ENCODE measurements around the gene GUCA2B.

Gene GUCA2B

GRCh38 chr1:42178249-42178648, 25.0 kb downstream of the GUCA2B start:
- no peaks in the 10 kb centered on the region for H3K4me1 ChIP-seq (ENCODE audit: insufficient read depth, insufficient read length)
- no peak overlapping the region for H3K9ac ChIP-seq (ENCODE audit: insufficient read length, low read depth)
- TF ChIP-seq SUZ12 (IDR thresholded peaks at IDR 0.05; ENCODE audit: extremely low read depth, insufficient read depth, insufficient read length): no peak
- TF ChIP-seq ZNF274 (IDR thresholded peaks at IDR 0.05; ENCODE audit: low read depth, low read length): no peak
- TF ChIP-seq YY1 (IDR thresholded peaks at IDR 0.05; ENCODE audit: insufficient read depth, insufficient read length): no peak
- H3K36me3 ChIP-seq (ENCODE audit: insufficient read depth, insufficient read length, low read length): peaks cover 37% of the 10 kb centered on the region
- no peak overlapping the region for H3K4me3 ChIP-seq (ENCODE audit: insufficient read length, low read depth)
- no peaks in the 10 kb centered on the region for H3K9me3 ChIP-seq (ENCODE audit: insufficient read depth, low read length)
- no peaks in the 10 kb centered on the region for H3K27me3 ChIP-seq (ENCODE audit: insufficient read depth, insufficient read length)
- DNase-seq (ENCODE audit: low read depth, low spot score): no peak

GRCh38 chr1:42179275-42179674, 26.1 kb downstream of the GUCA2B start:
- no peak for DNase-seq (ENCODE audit: low read depth, low spot score)
- no peak overlapping the region for H3K4me3 ChIP-seq (ENCODE audit: insufficient read length, low read depth)
- no peak for TF ChIP-seq ZNF274 (IDR thresholded peaks at IDR 0.05; ENCODE audit: low read depth, low read length)
- TF ChIP-seq YY1 (IDR thresholded peaks at IDR 0.05; ENCODE audit: insufficient read depth, insufficient read length): no peak
- TF ChIP-seq SUZ12 (IDR thresholded peaks at IDR 0.05; ENCODE audit: extremely low read depth, insufficient read depth, insufficient read length): no peak
- no peaks in the 10 kb centered on the region for H3K27me3 ChIP-seq (ENCODE audit: insufficient read depth, insufficient read length)
- peaks cover 43% of the 10 kb centered on the region for H3K36me3 ChIP-seq (ENCODE audit: insufficient read depth, insufficient read length, low read length)
- no peak overlapping the region for H3K9ac ChIP-seq (ENCODE audit: insufficient read length, low read depth)
- H3K9me3 ChIP-seq (ENCODE audit: insufficient read depth, low read length): no peaks in the 10 kb centered on the region
- no peaks in the 10 kb centered on the region for H3K4me1 ChIP-seq (ENCODE audit: insufficient read depth, insufficient read length)

- TF ChIP-seq SUZ12 (IDR thresholded peaks at IDR 0.05; ENCODE audit: extremely low read depth, insufficient read depth, insufficient read length): no peak
- no peak for TF ChIP-seq ZNF274 (IDR thresholded peaks at IDR 0.05; ENCODE audit: low read depth, low read length)
- TF ChIP-seq YY1 (IDR thresholded peaks at IDR 0.05; ENCODE audit: insufficient read depth, insufficient read length): no peak
- Histone ChIP-seq H3K4me1 (ENCODE audit: insufficient read depth, insufficient read length) (no peaks in the 10 kb centered on the region), H3K9me3 (ENCODE audit: insufficient read depth, low read length) (no peaks in the 10 kb centered on the region), H3K4me3 (ENCODE audit: insufficient read length, low read depth) (no peak overlapping the region), H3K36me3 (ENCODE audit: insufficient read depth, insufficient read length, low read length) (peaks cover 49% of the 10 kb centered on the region), H3K27me3 (ENCODE audit: insufficient read depth, insufficient read length) (no peaks in the 10 kb centered on the region), H3K9ac (ENCODE audit: insufficient read length, low read depth) (no peak overlapping the region)
- no peak for DNase-seq (ENCODE audit: low read depth, low spot score)
Observed at GRCh38 chr1:42179900-42180329, 26.7 kb downstream of the GUCA2B start.

GRCh38 chr1:42181687-42182086, 28.5 kb downstream of the GUCA2B start:
- Histone ChIP-seq H3K9ac (ENCODE audit: insufficient read length, low read depth) (no peak overlapping the region), H3K4me1 (ENCODE audit: insufficient read depth, insufficient read length) (no peaks in the 10 kb centered on the region), H3K4me3 (ENCODE audit: insufficient read length, low read depth) (no peak overlapping the region), H3K27me3 (ENCODE audit: insufficient read depth, insufficient read length) (no peaks in the 10 kb centered on the region), H3K9me3 (ENCODE audit: insufficient read depth, low read length) (no peaks in the 10 kb centered on the region), H3K36me3 (ENCODE audit: insufficient read depth, insufficient read length, low read length) (peaks cover 51% of the 10 kb centered on the region)
- DNase-seq (ENCODE audit: low read depth, low spot score): no peak
- TF ChIP-seq YY1 (IDR thresholded peaks at IDR 0.05; ENCODE audit: insufficient read depth, insufficient read length) (no peak), SUZ12 (IDR thresholded peaks at IDR 0.05; ENCODE audit: extremely low read depth, insufficient read depth, insufficient read length) (no peak), ZNF274 (IDR thresholded peaks at IDR 0.05; ENCODE audit: low read depth, low read length) (no peak)

GRCh38 chr1:42183210-42183956, 30.2 kb downstream of the GUCA2B start:
- H3K9me3 ChIP-seq (ENCODE audit: insufficient read depth, low read length): no peaks in the 10 kb centered on the region
- H3K4me3 ChIP-seq (ENCODE audit: insufficient read length, low read depth): no peak overlapping the region
- no peaks in the 10 kb centered on the region for H3K4me1 ChIP-seq (ENCODE audit: insufficient read depth, insufficient read length)
- no peaks in the 10 kb centered on the region for H3K27me3 ChIP-seq (ENCODE audit: insufficient read depth, insufficient read length)
- no peak overlapping the region for H3K9ac ChIP-seq (ENCODE audit: insufficient read length, low read depth)
- no peak for DNase-seq (ENCODE audit: low read depth, low spot score)
- peaks cover 57% of the 10 kb centered on the region for H3K36me3 ChIP-seq (ENCODE audit: insufficient read depth, insufficient read length, low read length)
- TF ChIP-seq YY1 (IDR thresholded peaks at IDR 0.05; ENCODE audit: insufficient read depth, insufficient read length) (no peak), ZNF274 (IDR thresholded peaks at IDR 0.05; ENCODE audit: low read depth, low read length) (no peak), SUZ12 (IDR thresholded peaks at IDR 0.05; ENCODE audit: extremely low read depth, insufficient read depth, insufficient read length) (no peak)

DNA sequence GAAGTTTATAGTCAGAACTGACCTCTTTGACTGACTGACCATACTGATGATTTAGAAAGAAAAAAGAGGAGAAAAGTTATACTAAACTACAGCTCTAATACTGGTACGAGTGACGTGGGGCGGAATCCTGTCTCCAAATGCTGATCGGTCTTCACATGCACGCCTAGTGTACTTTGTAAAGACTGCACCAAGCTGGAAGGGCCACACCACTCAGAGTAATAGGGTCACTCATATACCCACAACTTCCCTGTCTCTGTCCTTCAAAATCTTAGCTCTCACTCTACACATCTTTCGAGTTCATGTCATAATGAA, 30.7 kb downstream of the GUCA2B start:
- H3K36me3 ChIP-seq (ENCODE audit: insufficient read depth, insufficient read length, low read length): peaks cover 60% of the 10 kb centered on the region
- TF ChIP-seq YY1 (IDR thresholded peaks at IDR 0.05; ENCODE audit: insufficient read depth, insufficient read length) (no peak), SUZ12 (IDR thresholded peaks at IDR 0.05; ENCODE audit: extremely low read depth, insufficient read depth, insufficient read length) (no peak), ZNF274 (IDR thresholded peaks at IDR 0.05; ENCODE audit: low read depth, low read length) (no peak)
- no peak for DNase-seq (ENCODE audit: low read depth, low spot score)
- no peaks in the 10 kb centered on the region for H3K4me1 ChIP-seq (ENCODE audit: insufficient read depth, insufficient read length)
- no peak overlapping the region for H3K4me3 ChIP-seq (ENCODE audit: insufficient read length, low read depth)
- no peak overlapping the region for H3K9ac ChIP-seq (ENCODE audit: insufficient read length, low read depth)
- H3K27me3 ChIP-seq (ENCODE audit: insufficient read depth, insufficient read length): no peaks in the 10 kb centered on the region
- no peaks in the 10 kb centered on the region for H3K9me3 ChIP-seq (ENCODE audit: insufficient read depth, low read length)

GRCh38 chr1:42184616-42185015, 31.4 kb downstream of the GUCA2B start:
- no peak for DNase-seq (ENCODE audit: low read depth, low spot score)
- no peaks in the 10 kb centered on the region for H3K4me1 ChIP-seq (ENCODE audit: insufficient read depth, insufficient read length)
- H3K36me3 ChIP-seq (ENCODE audit: insufficient read depth, insufficient read length, low read length): peaks cover 61% of the 10 kb centered on the region
- H3K9me3 ChIP-seq (ENCODE audit: insufficient read depth, low read length): no peaks in the 10 kb centered on the region
- TF ChIP-seq SUZ12 (IDR thresholded peaks at IDR 0.05; ENCODE audit: extremely low read depth, insufficient read depth, insufficient read length) (no peak), ZNF274 (IDR thresholded peaks at IDR 0.05; ENCODE audit: low read depth, low read length) (no peak), YY1 (IDR thresholded peaks at IDR 0.05; ENCODE audit: insufficient read depth, insufficient read length) (no peak)
- no peak overlapping the region for H3K4me3 ChIP-seq (ENCODE audit: insufficient read length, low read depth)
- no peak overlapping the region for H3K9ac ChIP-seq (ENCODE audit: insufficient read length, low read depth)
- no peaks in the 10 kb centered on the region for H3K27me3 ChIP-seq (ENCODE audit: insufficient read depth, insufficient read length)

All from NT2/D1 (cell line).